Fibroblast of villous mesenchyme (primary cell): ENCODE data around the gene RCBTB2. TPM values are rescaled to one million over a fixed set of nuclear protein-coding genes. Genes with fewer than 3 reads are reported as not detected.

Source experiments
- DNase-seq: peaks from one replicate; pipeline ENCODE4 v3.0.0-alpha.2; 2010; ENCODE audit warnings: low read depth
- H3K4me3 ChIP-seq: 2 replicates; pipeline ENCODE4 v1.5.1; 2011; ENCODE audit warnings: low read depth, mild to moderate bottlenecking, low read length
- CTCF ChIP-seq: IDR thresholded peaks from 2 replicates; pipeline ENCODE4 v1.5.1; 2012; ENCODE audit warnings: low read depth, mild to moderate bottlenecking, low read length; ENCODE audit not compliant: insufficient read depth
- total RNA-seq: library from RNA; depleted of rRNA; stranded (reverse); fragments of >200 nt; gene quantifications from 2 replicates; pipeline ENCODE4 v1.2.3, GENCODE V29; 2012

RCBTB2 gene
- total RNA-seq, 1 donor = 11.2 TPM

- no peak for DNase-seq
- no peak overlapping the region for H3K4me3 ChIP-seq
- TF ChIP-seq CTCF = no peak
Observed at GRCh38 chr13:48530833-48531232, 2.0 kb downstream of the RCBTB2 start.

DNA sequence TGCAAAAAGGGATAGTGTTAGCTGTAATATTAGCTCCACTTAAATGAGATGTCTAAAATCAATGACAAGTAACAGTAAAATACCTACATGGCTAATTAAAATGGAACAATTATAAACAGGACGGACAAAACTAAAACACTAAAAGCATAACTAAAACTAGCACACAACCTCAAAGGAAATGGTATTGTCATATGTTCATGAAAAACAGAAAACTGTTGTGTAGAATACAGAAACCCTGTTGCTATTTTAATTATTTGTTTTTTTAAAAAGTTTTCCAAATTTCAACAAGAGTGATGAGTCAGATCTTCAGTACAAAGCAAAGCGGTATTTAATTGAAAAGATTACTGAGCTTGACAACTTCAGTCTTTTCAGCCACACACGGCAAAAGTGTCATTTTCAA lies 4.2 kb downstream of the RCBTB2 start:
- H3K4me3 ChIP-seq = no peak overlapping the region
- no peak for DNase-seq
- TF ChIP-seq CTCF = no peak

- no peak for TF ChIP-seq CTCF
- no peak overlapping the region for H3K4me3 ChIP-seq
- no peak for DNase-seq
Observed at GRCh38 chr13:48527955-48528354, 4.9 kb downstream of the RCBTB2 start.

DNA sequence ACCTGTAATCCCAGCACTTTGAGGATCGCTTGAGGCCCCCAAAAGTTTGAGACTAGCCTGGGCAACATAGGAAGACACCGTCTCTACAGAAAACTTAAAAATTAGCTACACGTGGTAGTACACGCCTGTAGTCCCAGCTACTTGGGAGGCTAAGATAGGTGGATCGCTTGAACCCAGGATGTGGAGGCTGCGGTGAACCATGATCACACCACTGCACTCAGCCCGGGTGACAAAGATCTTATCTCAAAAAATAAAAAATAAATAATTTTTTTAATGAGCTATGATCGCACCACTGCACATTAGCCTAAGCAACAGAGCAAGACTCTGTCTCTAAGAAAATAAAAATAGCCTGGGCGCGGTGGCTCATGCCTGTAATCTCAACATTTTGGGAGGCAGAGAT lies 6.6 kb downstream of the RCBTB2 start:
- no peak for TF ChIP-seq CTCF
- DNase-seq = no peak
- no peak overlapping the region for H3K4me3 ChIP-seq

DNA sequence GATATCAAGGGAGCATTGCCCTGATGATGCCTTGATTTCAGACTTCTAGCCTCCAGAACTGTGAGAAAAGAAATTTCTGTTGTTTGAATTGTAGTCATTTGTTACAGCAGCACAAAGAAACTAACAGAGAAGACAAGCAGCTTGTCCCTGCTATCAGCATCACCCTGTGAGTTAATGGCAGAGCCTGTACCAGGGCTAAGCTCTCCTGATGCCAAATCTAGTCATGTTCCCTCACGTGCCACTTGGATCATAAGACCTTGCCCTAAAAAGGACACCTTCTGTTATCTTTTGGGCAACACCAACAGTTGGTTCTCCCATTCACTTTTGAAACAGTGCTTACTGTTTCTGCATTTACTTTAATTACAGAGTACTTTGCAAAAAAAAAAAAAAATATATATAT lies 14.8 kb downstream of the RCBTB2 start:
- no peak overlapping the region for H3K4me3 ChIP-seq
- no peak for DNase-seq
- no peak for TF ChIP-seq CTCF

- no peak overlapping the region for H3K4me3 ChIP-seq
- no peak for DNase-seq
- TF ChIP-seq CTCF = no peak
Observed at GRCh38 chr13:48515732-48516131, 17.1 kb downstream of the RCBTB2 start.

DNA sequence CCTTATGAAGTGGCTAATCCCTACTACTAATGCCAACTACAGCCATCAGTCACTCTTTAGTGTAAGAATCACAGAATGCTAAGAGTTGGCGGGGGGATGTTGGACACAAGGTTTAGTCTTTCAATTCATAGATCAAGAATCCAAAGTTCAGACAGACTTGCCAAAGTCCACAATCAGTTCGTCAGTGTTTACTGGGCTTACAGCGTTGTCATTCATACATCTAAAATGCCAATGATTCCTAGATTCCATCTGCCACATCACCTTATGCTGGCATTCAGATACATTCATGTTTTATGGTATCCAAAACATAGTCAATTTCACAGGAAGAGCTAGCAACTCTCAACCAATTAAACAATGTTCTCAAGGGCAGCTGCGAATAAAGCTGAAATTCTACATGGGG lies 18.1 kb downstream of the RCBTB2 start:
- no peak overlapping the region for H3K4me3 ChIP-seq
- DNase-seq = no peak
- TF ChIP-seq CTCF = no peak
